Heart right ventricle (tissue), 16 donors: ENCODE data around the gene STK32A. TPM values are rescaled to one million over a fixed set of nuclear protein-coding genes. Genes with fewer than 3 reads are reported as not detected.

Experiments used
- ATAC-seq, 8 donors: fragments of 200-7000 bp; cut with Tn5 transposase; one replicate each; pipeline ENCODE4 v1.9.1; 2020; ENCODE audit warnings: mild to moderate bottlenecking in 8 of 8, moderate library complexity in 8 of 8, moderate number of reproducible peaks in 1 of 8
- DNase-seq, 2 donors: peaks; one replicate each; pipeline ENCODE4 v3.0.0-alpha.2; 2020
- H3K27ac ChIP-seq, 10 donors: fragments of 200-600 bp; sonication (generic) in 2 of 10; one replicate each; pipeline versions ENCODE4 v1.5.0 to v1.8.0; 2020 to 2022; ENCODE audit warnings: mild to moderate bottlenecking in 3 of 10
- H3K27me3 ChIP-seq, 7 donors: fragments of 200-600 bp; one replicate each; pipeline ENCODE4 v1.8.0; 2021 to 2022; ENCODE audit warnings: mild to moderate bottlenecking in 2 of 7
- H3K36me3 ChIP-seq, 9 donors: fragments of 200-600 bp; sonication (generic) in 1 of 9; one replicate each; pipeline versions ENCODE4 v1.5.0 to v1.8.0; 2020 to 2022; ENCODE audit warnings: mild to moderate bottlenecking in 2 of 9
- H3K4me1 ChIP-seq, 9 donors: fragments of 200-600 bp; sonication (generic) in 1 of 9; one replicate each; pipeline versions ENCODE4 v1.5.0 to v1.8.0; 2020 to 2022; ENCODE audit warnings: mild to moderate bottlenecking in 4 of 9
- H3K4me3 ChIP-seq, 10 donors: fragments of 200-600 bp; sonication (generic) in 2 of 10; one replicate each; pipeline versions ENCODE4 v1.5.0 to v1.8.0; 2020 to 2022; ENCODE audit warnings: mild to moderate bottlenecking in 7 of 10, moderate library complexity in 2 of 10
- H3K9me3 ChIP-seq, 11 donors: fragments of 200-600 bp in 10 of 11; sonication (generic) in 2 of 11; one replicate each; pipeline versions ENCODE4 v1.5.0 to v1.8.0; 2013 to 2022; ENCODE audit warnings: mild to moderate bottlenecking in 2 of 11, control low read depth in 1 of 11, moderate library complexity in 1 of 11
- WGBS, 2 donors: extraction: QIAGEN DNeasy Blood & Tissue Kit; methylation state at CpG; one replicate each; pipeline ENCODE4 v1.1.7; 2013; ENCODE audit warnings: inconsistent platforms in 1 of 2; 5-methylcytosine and 5-hydroxymethylcytosine counted together
- intact Hi-C, 10 donors: fragments of 100-400 bp; cut with DNase I; formaldehyde crosslinking; loops; one replicate each; pipeline versions ENCODE4 v1.11.1 to v1.14.2; 2022
- polyA plus RNA-seq, 2 donors: library from polyadenylated mRNA; stranded (reverse); fragments of 200-250 nt; gene quantifications; one replicate each; pipeline ENCODE4 v1.2.3, GENCODE V29; 2013
- total RNA-seq, 10 donors: library from RNA; stranded (reverse); fragmentation: NEBNext Ultra II Directional in 3 of 10; extraction: Animal tissue kit (Norgen Biotek cat#: 25700) in 3 of 10; gene quantifications; one replicate each; pipeline versions ENCODE4 v1.2.1 to v1.2.4, GENCODE V29; 2021 to 2023
- TF ChIP-seq, protein P1 (sequence below), 9 donors: fragments of 200-600 bp; sonication (generic) in 2 of 9; IDR thresholded peaks; one replicate each; pipeline versions ENCODE4 v1.5.0 to v1.8.0; 2021 to 2022; ENCODE audit warnings: antibody characterized with exemption in 9 of 9, mild to moderate bottlenecking in 5 of 9, moderate library complexity in 1 of 9
- donor health status: Arrhythmogenic right ventricular cardiomyopathy.
- donor health status: ischemic (EF 13 %, LVEDD 7.1; RV severe dilation, severe dysfunction).
- donor health status: healthy with polysubstance abuse.
- donor health status: DM: no; HTN: yes; CAD: no.
- donor health status: DM: no; HTN: no; CAD: no.
- donor health status: ischemic (EF 25% LVEDD 6.9; RV normal size, moderate dysfunction).
- donor health status: ischemic (EF 25% LVEDD 5.7; RV mildly dilated, moderate dysfunction).
- donor health status: healthy.
- donor health status: DM: yes; HTN: yes; CAD: no.
- donor health status: Ischemic cardiomyopathy.
- donor health status: ischemic (EF 35%, LVEDD 5.7; RV mildly dilated, moderate dysfunction).
- donor health status: nonischemic (EF 11% LVEDD 7.7; RV severe dilation, severe dysfunction).
- donor health status: DM: yes; HTN: yes; CAD: no.
- donor health status: PGD.
- donor health status: ischemic (EF 29% LVEDD 5.4; RV normal size, mild dysfunction).
- donor health status: nonischemic (EF 23%, LVEDD 6.1; RV moderate dilation, normal function).

STK32A gene
- total and polyA plus RNA-seq, 12 donors, result 0.13 to 2.1 (median 0.76) TPM

GRCh38 chr5:147327421-147327820 lies 92.6 kb downstream of the STK32A start:
- Histone ChIP-seq H3K27ac (no peak overlapping the region), H3K4me1 (no peaks in the 10 kb centered on the region), H3K27me3 (peaks cover 0 to 8% (median 0%) of the 10 kb centered on the region in 7 donors), H3K9me3 (no peaks in the 10 kb centered on the region), H3K4me3 (no peak overlapping the region), H3K36me3 (no peaks in the 10 kb centered on the region)
- 67 to 71% methylated on average over 4 of the region's 4 CpGs for WGBS, 2 donors
- TF ChIP-seq, protein P1, sequence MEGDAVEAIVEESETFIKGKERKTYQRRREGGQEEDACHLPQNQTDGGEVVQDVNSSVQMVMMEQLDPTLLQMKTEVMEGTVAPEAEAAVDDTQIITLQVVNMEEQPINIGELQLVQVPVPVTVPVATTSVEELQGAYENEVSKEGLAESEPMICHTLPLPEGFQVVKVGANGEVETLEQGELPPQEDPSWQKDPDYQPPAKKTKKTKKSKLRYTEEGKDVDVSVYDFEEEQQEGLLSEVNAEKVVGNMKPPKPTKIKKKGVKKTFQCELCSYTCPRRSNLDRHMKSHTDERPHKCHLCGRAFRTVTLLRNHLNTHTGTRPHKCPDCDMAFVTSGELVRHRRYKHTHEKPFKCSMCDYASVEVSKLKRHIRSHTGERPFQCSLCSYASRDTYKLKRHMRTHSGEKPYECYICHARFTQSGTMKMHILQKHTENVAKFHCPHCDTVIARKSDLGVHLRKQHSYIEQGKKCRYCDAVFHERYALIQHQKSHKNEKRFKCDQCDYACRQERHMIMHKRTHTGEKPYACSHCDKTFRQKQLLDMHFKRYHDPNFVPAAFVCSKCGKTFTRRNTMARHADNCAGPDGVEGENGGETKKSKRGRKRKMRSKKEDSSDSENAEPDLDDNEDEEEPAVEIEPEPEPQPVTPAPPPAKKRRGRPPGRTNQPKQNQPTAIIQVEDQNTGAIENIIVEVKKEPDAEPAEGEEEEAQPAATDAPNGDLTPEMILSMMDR (IDR thresholded peaks at IDR 0.05), result no peak
- intact Hi-C loops, result no loop called here
- no peak for DNase-seq
- ATAC-seq, result no peak

- Histone ChIP-seq H3K27ac (no peak overlapping the region), H3K4me1 (no peaks in the 10 kb centered on the region), H3K9me3 (no peaks in the 10 kb centered on the region), H3K4me3 (no peak overlapping the region), H3K27me3 (peaks cover 0 to 8% (median 0%) of the 10 kb centered on the region in 7 donors), H3K36me3 (no peaks in the 10 kb centered on the region)
- WGBS, 2 donors, result 79 to 90% methylated on average over 2 of the region's 2 CpGs
- DNase-seq (no peak), ATAC-seq (no peak)
- TF ChIP-seq, protein P1 (IDR thresholded peaks at IDR 0.05), result no peak
- intact Hi-C loops, result no loop called here
Observed at GRCh38 chr5:147327905-147328304, 93.1 kb downstream of the STK32A start.

- intact Hi-C loops, result no loop called here
- ATAC-seq, result no peak
- H3K4me1 ChIP-seq, result no peaks in the 10 kb centered on the region
- 81 to 83% methylated on average over 4 of the region's 4 CpGs for WGBS, 2 donors
- H3K27ac ChIP-seq, result no peak overlapping the region
- H3K27me3 ChIP-seq, result no peaks in the 10 kb centered on the region
- H3K4me3 ChIP-seq, result no peak overlapping the region
- no peaks in the 10 kb centered on the region for H3K36me3 ChIP-seq
- H3K9me3 ChIP-seq, result no peaks in the 10 kb centered on the region
- TF ChIP-seq, protein P1 (IDR thresholded peaks at IDR 0.05), result no peak
- DNase-seq, result no peak
Observed at GRCh38 chr5:147332658-147333057, 97.8 kb downstream of the STK32A start.

- DNase-seq, result no peak
- H3K4me1 ChIP-seq, result no peaks in the 10 kb centered on the region
- H3K27me3 ChIP-seq, result no peaks in the 10 kb centered on the region
- no peak overlapping the region for H3K27ac ChIP-seq
- intact Hi-C loops, result loop anchor here in 1 of 10 donors (2.0 kb wide), 1 partner anchor 26 kb away; no protein-coding TSS in a partner anchor
- peaks cover 0 to 13% (median 0%) of the 10 kb centered on the region in 11 donors for H3K9me3 ChIP-seq
- no peak for ATAC-seq
- TF ChIP-seq, protein P1 (IDR thresholded peaks at IDR 0.05), result no peak
- H3K36me3 ChIP-seq, result no peaks in the 10 kb centered on the region
- WGBS, 2 donors, result 81 to 87% methylated on average over 4 of the region's 4 CpGs
- H3K4me3 ChIP-seq, result no peak overlapping the region
Observed at GRCh38 chr5:147336876-147337275, 102.0 kb downstream of the STK32A start.
